ENCODE data around the gene SEZ6L.

Gene SEZ6L

DNA sequence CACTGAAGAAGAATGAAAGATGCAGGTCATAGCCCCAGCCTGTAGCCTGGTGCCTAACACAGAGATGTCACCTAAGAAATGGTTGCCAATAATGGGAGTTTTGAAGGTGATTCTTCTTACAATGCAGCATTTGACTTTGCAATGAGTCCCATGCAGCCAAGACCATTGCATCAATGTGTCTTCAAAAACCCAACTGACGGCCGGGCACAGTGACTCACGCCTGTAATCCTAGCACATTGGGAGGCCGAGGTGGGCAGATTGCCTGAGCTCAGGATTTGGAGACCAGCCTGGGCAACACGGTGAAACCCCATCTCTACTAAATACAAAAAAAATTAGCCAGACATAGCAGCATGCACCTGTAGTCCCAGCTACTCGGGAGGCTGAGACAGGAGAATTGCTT lies 170.5 kb downstream of the SEZ6L start:
- Histone ChIP-seq H3K4me1 (no peaks in the 10 kb centered on the region), H3K36me3 (no peaks in the 10 kb centered on the region), H3K4me2 (no peak overlapping the region), H3K9ac (no peak overlapping the region), H3K9me3 (no peaks in the 10 kb centered on the region), H3K27me3 (no peaks in the 10 kb centered on the region), H3K27ac (no peak overlapping the region), H3K4me3 (no peak overlapping the region), H4K20me1 (no peaks in the 10 kb centered on the region)
- TF ChIP-seq Cebpa-rat (IDR thresholded peaks at IDR 0.05), result no peak

DNA sequence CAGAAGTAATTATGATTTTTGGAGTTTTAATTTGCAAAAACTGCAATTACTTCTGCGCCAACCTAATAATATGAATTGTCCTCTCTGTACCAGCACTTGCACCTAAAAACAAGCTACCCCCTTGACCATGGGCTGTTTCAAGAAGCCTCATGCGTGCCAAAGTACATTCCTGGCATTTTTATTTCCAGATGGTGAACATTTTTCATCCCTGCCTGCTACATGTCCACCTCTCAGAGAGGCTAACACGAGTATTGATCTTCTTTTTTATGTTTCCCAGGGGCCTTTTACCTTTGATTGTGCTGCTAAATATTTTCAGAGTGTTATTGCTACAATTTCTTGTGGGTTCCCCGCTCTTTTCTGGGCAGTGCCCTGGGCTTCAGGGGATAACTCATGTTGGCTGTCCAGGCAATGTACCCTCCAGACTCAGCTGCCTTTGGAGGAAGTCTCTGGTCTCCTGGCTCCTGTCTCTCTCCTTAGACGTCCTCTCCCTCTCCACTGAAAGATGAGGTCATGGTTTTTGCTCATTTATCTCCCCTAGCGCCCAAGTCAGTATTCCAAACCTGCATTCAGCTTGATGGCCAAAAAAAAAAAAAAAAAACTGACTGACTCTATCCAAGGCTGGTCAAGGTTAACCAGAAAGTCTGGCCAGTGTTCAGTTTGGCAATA lies 173.6 kb downstream of the SEZ6L start:
- no peak overlapping the region for H3K4me3 ChIP-seq
- H3K4me2 ChIP-seq, result no peak overlapping the region
- TF ChIP-seq Cebpa-rat (IDR thresholded peaks at IDR 0.05), result no peak
- 0 out of 2 replicates have a peak, but pooled peaks cover 3% of the 10 kb centered on the region for H3K9me3 ChIP-seq
- H3K9ac ChIP-seq, result no peak overlapping the region
- H3K27ac ChIP-seq, result no peak overlapping the region
- no peaks in the 10 kb centered on the region for H3K27me3 ChIP-seq
- H4K20me1 ChIP-seq, result no peaks in the 10 kb centered on the region
- H3K4me1 ChIP-seq, result no peaks in the 10 kb centered on the region
- H3K36me3 ChIP-seq, result no peaks in the 10 kb centered on the region

DNA sequence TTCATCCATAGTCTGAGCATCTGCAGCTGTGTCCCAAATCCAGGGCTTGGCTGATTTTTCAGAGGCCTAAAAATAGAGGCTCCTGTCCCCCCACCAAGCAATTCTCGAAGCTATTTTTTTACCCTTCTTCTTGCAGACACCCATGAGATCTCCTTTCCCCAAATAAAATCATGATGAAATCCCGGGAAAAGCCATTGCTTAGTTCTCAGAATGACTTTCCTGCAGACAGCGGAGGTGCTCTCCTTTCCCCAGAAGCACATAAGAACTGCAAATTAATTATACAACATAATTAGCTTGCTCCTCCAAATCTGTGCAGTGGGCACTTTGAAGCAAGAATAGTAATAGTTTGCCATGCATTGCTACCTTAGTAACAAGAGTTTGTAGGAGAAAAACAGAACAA lies 176.2 kb downstream of the SEZ6L start:
- Histone ChIP-seq H3K4me3 (no peak overlapping the region), H3K9ac (no peak overlapping the region), H4K20me1 (no peaks in the 10 kb centered on the region), H3K36me3 (no peaks in the 10 kb centered on the region), H3K4me1 (no peaks in the 10 kb centered on the region), H3K4me2 (no peak overlapping the region), H3K27me3 (no peaks in the 10 kb centered on the region), H3K27ac (no peak overlapping the region), H3K9me3 (0 out of 2 replicates have a peak, but pooled peaks cover 3% of the 10 kb centered on the region)
- TF ChIP-seq Cebpa-rat (IDR thresholded peaks at IDR 0.05), result no peak

DNA sequence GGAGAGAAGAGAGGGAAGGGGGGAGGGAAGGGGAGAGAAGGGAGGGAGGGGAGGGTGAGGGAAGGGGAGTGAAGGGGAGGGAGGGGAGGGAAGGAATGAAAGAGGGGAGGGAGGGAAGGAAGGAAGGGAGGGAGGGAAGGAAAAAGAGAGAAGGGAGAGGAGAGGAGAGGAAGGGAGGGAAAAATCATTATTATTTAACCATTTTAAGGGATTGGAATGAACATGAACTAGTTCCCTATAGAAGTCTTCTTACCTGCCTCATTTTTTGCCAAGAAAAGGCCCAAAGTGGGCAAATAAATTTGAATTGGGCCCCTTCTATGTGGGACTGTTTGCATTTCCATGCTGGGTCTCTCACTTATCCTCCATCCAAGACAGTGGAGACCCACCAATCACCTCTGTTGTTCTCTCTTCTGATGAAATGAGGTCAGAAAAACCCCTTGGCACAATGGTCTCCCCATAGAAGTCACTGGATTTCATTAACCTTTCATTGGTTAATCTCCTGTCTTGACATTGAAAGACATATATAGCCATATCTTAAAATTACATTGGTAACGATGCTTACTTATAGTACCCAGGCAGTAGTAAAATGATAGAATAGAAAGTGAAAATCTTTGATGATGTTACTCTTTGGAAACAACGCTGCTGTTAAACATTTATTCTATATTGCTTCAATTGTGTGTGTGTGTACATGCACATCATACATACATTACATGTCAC lies 179.7 kb downstream of the SEZ6L start:
- H3K9me3 ChIP-seq, result 0 out of 2 replicates have a peak, but pooled peaks cover 3% of the 10 kb centered on the region
- H3K4me1 ChIP-seq, result no peaks in the 10 kb centered on the region
- no peak overlapping the region for H3K27ac ChIP-seq
- H4K20me1 ChIP-seq, result no peaks in the 10 kb centered on the region
- no peaks in the 10 kb centered on the region for H3K36me3 ChIP-seq
- H3K27me3 ChIP-seq, result no peaks in the 10 kb centered on the region
- no peak for TF ChIP-seq Cebpa-rat (IDR thresholded peaks at IDR 0.05)
- no peak overlapping the region for H3K9ac ChIP-seq
- H3K4me2 ChIP-seq, result no peak overlapping the region
- no peak overlapping the region for H3K4me3 ChIP-seq

DNA sequence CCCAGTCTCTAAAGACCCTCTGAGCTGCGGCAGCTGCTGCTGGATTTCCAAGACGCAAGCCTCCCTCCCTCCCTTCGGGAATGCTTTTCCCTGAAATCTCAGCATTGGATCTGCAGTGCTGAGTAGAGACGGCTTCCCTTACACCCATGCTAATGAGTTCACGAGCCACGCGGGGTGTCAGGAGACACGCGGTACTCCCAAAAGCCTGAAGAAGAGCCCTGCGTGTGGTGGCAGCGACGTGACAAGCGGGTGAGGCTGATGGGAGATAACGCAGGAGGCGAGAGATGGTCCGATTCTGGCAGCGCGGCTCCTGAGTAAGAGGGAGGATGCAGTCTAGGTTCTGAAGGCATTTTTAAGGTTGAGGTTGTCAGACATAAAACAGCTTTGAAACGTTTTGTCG lies 185.4 kb downstream of the SEZ6L start:
- Histone ChIP-seq H4K20me1 (no peaks in the 10 kb centered on the region), H3K36me3 (no peaks in the 10 kb centered on the region), H3K4me3 (no peak overlapping the region), H3K27ac (no peak overlapping the region), H3K9ac (no peak overlapping the region), H3K4me2 (no peak overlapping the region), H3K4me1 (no peaks in the 10 kb centered on the region), H3K9me3 (no peaks in the 10 kb centered on the region), H3K27me3 (no peaks in the 10 kb centered on the region)
- TF ChIP-seq Cebpa-rat (IDR thresholded peaks at IDR 0.05), result no peak

DNA sequence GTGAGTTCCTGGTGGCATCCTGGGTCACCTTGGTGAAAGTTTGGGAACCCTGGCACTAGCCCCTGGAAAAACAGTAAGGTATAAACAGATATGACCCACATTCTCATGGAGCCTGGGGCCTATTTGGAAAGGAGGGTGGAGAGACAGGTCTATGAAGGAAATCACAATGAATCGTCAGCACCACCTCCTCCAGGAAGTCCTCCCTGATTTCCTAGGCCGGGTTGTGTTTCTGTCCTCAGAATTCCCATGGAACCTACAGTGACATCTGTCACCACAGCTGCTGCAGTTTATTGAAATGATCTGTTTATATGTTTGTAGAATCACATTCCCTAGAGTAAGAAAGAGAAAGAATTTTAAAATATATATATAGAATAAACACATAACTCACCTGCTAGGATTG lies 188.0 kb downstream of the SEZ6L start:
- no peaks in the 10 kb centered on the region for H3K36me3 ChIP-seq
- H3K27ac ChIP-seq, result no peak overlapping the region
- TF ChIP-seq Cebpa-rat (IDR thresholded peaks at IDR 0.05), result no peak
- peaks cover 9% of the 10 kb centered on the region for H3K4me1 ChIP-seq
- H3K27me3 ChIP-seq, result no peaks in the 10 kb centered on the region
- H3K9me3 ChIP-seq, result no peaks in the 10 kb centered on the region
- no peak overlapping the region for H3K4me2 ChIP-seq
- H3K9ac ChIP-seq, result no peak overlapping the region
- H4K20me1 ChIP-seq, result no peaks in the 10 kb centered on the region
- no peak overlapping the region for H3K4me3 ChIP-seq

DNA sequence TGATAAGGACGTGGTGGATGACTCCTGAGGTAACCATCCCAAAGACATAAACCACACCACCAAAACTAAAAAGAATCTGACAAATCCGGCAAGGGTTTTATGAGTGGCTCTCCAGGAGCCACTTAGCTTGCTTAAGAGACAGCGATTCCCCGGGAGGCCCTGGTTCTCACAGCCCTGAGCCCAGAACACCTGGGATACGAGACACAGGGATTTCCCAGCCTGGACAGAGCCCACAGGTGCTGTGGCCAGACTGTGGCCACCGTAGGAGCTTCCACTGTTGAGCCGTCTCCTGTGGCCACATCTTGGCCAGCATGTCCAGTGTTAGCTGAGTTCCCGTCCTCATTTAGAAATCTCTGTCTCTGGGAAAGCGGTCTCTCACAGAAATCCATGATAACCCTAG lies 188.6 kb downstream of the SEZ6L start:
- Histone ChIP-seq H3K27ac (no peak overlapping the region), H3K9me3 (no peaks in the 10 kb centered on the region), H3K9ac (no peak overlapping the region; the same call in 1 of the 2 replicates), H3K4me3 (no peak overlapping the region), H3K4me1 (peaks cover 9% of the 10 kb centered on the region), H3K36me3 (no peaks in the 10 kb centered on the region), H3K4me2 (no peak overlapping the region), H4K20me1 (no peaks in the 10 kb centered on the region), H3K27me3 (no peaks in the 10 kb centered on the region)
- TF ChIP-seq Cebpa-rat (IDR thresholded peaks at IDR 0.05), result no peak

DNA sequence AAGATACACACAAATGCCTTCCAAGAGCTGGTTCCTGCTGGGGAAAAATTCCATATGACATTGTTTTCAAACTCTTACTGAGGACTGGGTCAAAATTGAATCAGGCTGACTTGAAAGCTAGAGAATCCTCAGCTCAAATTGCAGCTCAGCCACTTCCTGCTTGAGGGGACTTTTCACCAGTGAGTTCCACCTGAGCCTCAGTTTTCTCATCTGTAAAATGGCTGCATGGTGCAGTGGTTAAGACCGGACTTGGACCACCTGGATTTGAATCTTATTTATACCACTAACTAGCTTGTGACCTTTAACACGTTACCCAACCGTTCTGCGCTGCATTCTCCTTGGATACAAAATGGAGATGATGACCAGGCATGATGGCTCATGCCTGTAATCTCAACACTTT lies 189.9 kb downstream of the SEZ6L start:
- H3K9me3 ChIP-seq, result no peaks in the 10 kb centered on the region

DNA sequence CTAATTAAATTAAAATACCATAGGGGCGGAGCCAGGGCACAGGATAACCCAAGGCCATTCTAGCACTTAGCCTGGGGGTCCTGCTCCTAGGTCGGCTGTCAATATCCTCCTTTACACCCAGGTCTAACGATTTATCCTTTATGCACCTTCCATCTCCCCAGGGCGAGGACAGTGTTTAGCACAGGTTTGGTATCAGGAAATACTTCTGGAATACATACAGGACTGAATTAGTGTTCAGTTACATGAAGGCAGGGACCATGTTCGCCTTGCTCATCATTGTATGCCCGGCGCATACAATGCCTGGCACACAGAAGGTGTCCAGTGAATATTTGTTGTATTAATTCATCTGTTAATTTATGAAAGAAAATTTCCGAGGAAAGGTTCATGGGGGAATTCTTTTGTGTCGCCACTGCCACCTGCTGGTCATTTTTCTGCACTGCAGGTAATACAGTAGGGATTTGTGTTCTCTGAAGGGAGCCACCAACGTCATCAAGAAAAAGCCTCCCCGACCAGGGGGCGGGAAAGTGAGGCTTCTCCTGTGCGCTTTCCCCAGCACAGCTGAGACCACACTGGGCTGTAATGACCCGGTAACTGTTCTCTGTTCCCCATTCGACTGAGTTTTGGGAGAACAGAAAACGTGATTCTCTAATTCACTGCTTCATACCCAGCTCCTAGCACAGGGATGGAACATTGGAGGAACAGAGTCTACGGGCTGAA lies 191.1 kb downstream of the SEZ6L start:
- H3K9me3 ChIP-seq, result no peaks in the 10 kb centered on the region
- no peaks in the 10 kb centered on the region for H4K20me1 ChIP-seq
- TF ChIP-seq Cebpa-rat (IDR thresholded peaks at IDR 0.05), result no peak
- no peaks in the 10 kb centered on the region for H3K27me3 ChIP-seq
- H3K4me1 ChIP-seq, result peaks cover 9% of the 10 kb centered on the region
- peak overlapping the region; percentile 55; the same call in 1 of the 2 replicates for H3K9ac ChIP-seq
- H3K27ac ChIP-seq, result peak overlapping the region; percentile 10; the same call in 1 of the 2 replicates
- peak overlapping the region; percentile 53 for H3K4me2 ChIP-seq
- H3K36me3 ChIP-seq, result no peaks in the 10 kb centered on the region
- no peak overlapping the region for H3K4me3 ChIP-seq

More for the DNA sequence above, 189.9 kb downstream of the SEZ6L start:
- no peak overlapping the region for H3K9ac ChIP-seq
- no peak overlapping the region for H3K4me3 ChIP-seq
- H3K27ac ChIP-seq, result no peak overlapping the region
- H3K4me2 ChIP-seq, result no peak overlapping the region
- TF ChIP-seq Cebpa-rat (IDR thresholded peaks at IDR 0.05), result no peak
- peaks cover 9% of the 10 kb centered on the region for H3K4me1 ChIP-seq
- no peaks in the 10 kb centered on the region for H3K36me3 ChIP-seq
- no peaks in the 10 kb centered on the region for H3K27me3 ChIP-seq
- no peaks in the 10 kb centered on the region for H4K20me1 ChIP-seq

DNA sequence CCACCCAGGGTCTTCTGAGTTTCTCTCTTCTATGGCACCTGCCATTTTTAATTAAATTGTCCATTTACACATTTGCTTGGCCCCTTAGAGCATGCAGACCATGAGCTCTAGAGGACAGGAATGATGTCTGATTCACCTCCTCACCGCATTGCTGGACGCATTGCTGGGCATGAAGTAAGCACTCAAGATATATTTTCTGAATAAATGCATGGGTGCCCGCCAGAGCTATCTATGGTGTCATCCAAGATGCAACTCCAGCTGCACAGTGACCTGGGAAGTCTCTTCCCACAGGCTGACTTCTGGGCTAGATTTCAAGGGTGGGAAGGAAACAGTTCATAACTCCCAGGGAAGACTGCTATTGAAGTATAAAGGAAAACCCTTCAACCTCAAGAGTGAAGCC lies 193.2 kb downstream of the SEZ6L start:
- TF ChIP-seq Cebpa-rat (IDR thresholded peaks at IDR 0.05), result no peak
- Histone ChIP-seq H3K4me3 (no peak overlapping the region), H4K20me1 (no peaks in the 10 kb centered on the region)

More for the DNA sequence above, 193.2 kb downstream of the SEZ6L start:
- Histone ChIP-seq H3K27ac (no peak overlapping the region), H3K9me3 (no peaks in the 10 kb centered on the region), H3K9ac (no peak overlapping the region), H3K4me1 (peaks cover 9% of the 10 kb centered on the region), H3K4me2 (no peak overlapping the region), H3K27me3 (no peaks in the 10 kb centered on the region), H3K36me3 (no peaks in the 10 kb centered on the region)

Data from BLaER1 (cell line).